Measurements from ENCODE around the gene FRMPD1. TPM values are rescaled to one million over a fixed set of nuclear protein-coding genes. Genes with fewer than 3 reads are reported as not detected.

Gene FRMPD1
- total and polyA plus RNA-seq, 2 of the 13 experiments (the other 11 are each of a cell fraction or from before 2014, with no cell fraction given): not detected

DNA sequence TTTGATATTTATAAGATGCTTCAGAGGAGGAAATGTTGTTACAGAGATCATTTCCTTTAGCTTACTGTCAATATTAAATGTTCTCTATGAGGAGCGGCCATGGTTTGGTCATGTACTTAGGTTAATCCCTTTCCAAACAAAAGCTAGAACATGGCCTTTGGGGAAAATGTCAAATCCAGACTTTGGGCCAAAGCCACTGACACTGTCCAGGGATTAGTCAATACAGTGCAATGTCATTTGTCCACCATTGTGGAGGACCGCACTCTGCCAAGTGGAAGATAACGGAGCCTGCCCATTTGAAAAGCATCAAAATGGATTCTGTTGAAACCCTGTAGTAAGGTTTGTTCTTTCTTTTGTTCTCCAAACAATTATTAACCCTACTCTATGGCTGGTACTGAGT lies 50.1 kb downstream of the FRMPD1 start (continued):
- no peak for TF ChIP-seq ZNF407 (CRISPR knock-in tag; IDR thresholded peaks at IDR 0.05; ENCODE audit: not compliant biosample characterization)

- 28% methylated on average over 3 of the region's 3 CpGs for WGBS (ENCODE audit: low lambda C conversion rate)
- H3K27me3 ChIP-seq (ENCODE audit: control insufficient read depth in 1 of 2, insufficient read depth in 2 of 2, low read length in 2 of 2): peaks cover 0 to 35% of the 10 kb centered on the region in 2 experiments; a peak in 2 of 5 replicates
- FAIRE-seq: no peak
- intact Hi-C loops (cut with micrococcal nuclease; ENCODE audit: unreplicated experiment): no loop called here
- DNase-seq (ENCODE audit: low spot score): no peak
- POLR2A ChIA-PET: no interaction called here
- H3K27ac ChIP-seq (ENCODE audit: extremely low read length, insufficient read depth, low read length): no peak overlapping the region
- H3K79me2 ChIP-seq (ENCODE audit: insufficient read depth, low read length): no peaks in the 10 kb centered on the region
- H3K36me3 ChIP-seq (replicated peaks in 1 of 2; ENCODE audit: control insufficient read depth in 1 of 2, insufficient read depth in 2 of 2, low read length in 2 of 2): no peaks in the 10 kb centered on the region
- CTCF ChIA-PET (ENCODE audit: low intra/inter-chr PET ratio, low total read pairs): no interaction called here
- no peak overlapping the region for H3K4me3 ChIP-seq (replicated peaks in 1 of 3; ENCODE audit: insufficient read depth in 1 of 3, low read depth in 2 of 3, low read length in 3 of 3)
- no peak for ATAC-seq
- in situ Hi-C loops (cut with HindIII; ENCODE audit: extremely low pct_ligation_motif_present, low pct_unique_long_range_greater_than_20kb): no loop called here
- no peaks in the 10 kb centered on the region for H3K9me3 ChIP-seq (ENCODE audit: low read length)
- no peak overlapping the region for H3K9ac ChIP-seq (ENCODE audit: insufficient read depth, low read depth, low read length)
- H4K20me1 ChIP-seq (ENCODE audit: insufficient read depth, low read length): no peaks in the 10 kb centered on the region
- BruUV-seq (replicated peaks): no TSS peak
- no peak overlapping the region for H3K4me2 ChIP-seq (ENCODE audit: low read depth, low read length)
- H2AFZ ChIP-seq (ENCODE audit: low read length): no peak overlapping the region
- H3K4me1 ChIP-seq (ENCODE audit: insufficient read depth, low read length): peaks cover 11% of the 10 kb centered on the region
- TF ChIP-seq ZNF317 (CRISPR knock-in tag; IDR thresholded peaks at IDR 0.05) (no peak), ATM (IDR thresholded peaks at IDR 0.05; ENCODE audit: borderline replicate concordance) (no peak), FIP1L1 (IDR thresholded peaks at IDR 0.05; ENCODE audit: borderline replicate concordance, insufficient read depth, low read depth, low read length) (no peak), DR1 (CRISPR knock-in tag; IDR thresholded peaks at IDR 0.05) (no peak), MEF2D (CRISPR knock-in tag; IDR thresholded peaks at IDR 0.05) (no peak)
- TF ChIP-seq, protein P1, sequence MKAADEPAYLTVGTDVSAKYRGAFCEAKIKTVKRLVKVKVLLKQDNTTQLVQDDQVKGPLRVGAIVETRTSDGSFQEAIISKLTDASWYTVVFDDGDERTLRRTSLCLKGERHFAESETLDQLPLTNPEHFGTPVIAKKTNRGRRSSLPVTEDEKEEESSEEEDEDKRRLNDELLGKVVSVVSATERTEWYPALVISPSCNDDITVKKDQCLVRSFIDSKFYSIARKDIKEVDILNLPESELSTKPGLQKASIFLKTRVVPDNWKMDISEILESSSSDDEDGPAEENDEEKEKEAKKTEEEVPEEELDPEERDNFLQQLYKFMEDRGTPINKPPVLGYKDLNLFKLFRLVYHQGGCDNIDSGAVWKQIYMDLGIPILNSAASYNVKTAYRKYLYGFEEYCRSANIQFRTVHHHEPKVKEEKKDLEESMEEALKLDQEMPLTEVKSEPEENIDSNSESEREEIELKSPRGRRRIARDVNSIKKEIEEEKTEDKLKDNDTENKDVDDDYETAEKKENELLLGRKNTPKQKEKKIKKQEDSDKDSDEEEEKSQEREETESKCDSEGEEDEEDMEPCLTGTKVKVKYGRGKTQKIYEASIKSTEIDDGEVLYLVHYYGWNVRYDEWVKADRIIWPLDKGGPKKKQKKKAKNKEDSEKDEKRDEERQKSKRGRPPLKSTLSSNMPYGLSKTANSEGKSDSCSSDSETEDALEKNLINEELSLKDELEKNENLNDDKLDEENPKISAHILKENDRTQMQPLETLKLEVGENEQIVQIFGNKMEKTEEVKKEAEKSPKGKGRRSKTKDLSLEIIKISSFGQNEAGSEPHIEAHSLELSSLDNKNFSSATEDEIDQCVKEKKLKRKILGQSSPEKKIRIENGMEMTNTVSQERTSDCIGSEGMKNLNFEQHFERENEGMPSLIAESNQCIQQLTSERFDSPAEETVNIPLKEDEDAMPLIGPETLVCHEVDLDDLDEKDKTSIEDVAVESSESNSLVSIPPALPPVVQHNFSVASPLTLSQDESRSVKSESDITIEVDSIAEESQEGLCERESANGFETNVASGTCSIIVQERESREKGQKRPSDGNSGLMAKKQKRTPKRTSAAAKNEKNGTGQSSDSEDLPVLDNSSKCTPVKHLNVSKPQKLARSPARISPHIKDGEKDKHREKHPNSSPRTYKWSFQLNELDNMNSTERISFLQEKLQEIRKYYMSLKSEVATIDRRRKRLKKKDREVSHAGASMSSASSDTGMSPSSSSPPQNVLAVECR (CRISPR knock-in tag; IDR thresholded peaks at IDR 0.05; ENCODE audit: borderline replicate concordance): no peak
- TF ChIP-seq, protein P2, sequence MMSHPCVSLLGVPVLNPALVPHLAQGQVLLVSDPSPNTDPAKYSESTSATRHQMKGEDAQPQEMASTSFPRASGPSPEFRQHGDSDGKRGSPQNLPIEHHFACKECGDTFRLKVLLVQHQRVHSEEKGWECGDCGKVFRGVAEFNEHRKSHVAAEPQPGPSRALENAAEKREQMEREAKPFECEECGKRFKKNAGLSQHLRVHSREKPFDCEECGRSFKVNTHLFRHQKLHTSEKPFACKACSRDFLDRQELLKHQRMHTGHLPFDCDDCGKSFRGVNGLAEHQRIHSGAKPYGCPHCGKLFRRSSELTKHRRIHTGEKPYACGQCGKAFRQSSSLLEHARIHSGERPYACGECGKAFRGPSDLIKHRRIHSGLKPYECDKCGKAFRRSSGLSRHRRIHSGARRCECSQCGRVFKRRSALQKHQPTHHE (CRISPR knock-in tag; IDR thresholded peaks at IDR 0.05; ENCODE audit: borderline replicate concordance): no peak
Observed at GRCh38 chr9:37705787-37706186, 55.0 kb downstream of the FRMPD1 start.

Data from HepG2 (cell line).